A673 (cell line): Measurements from ENCODE around the gene CLDN24. TPM values are rescaled to one million over a fixed set of nuclear protein-coding genes. Genes with fewer than 3 reads are reported as not detected.
A peak's percentile ranks its signal among the peaks of the same experiment; 100 is the strongest.
"Not testable (repeated sequence)": the region's sequence is repeated elsewhere in the genome, so short reads cannot be mapped to it uniquely, and the experiment has no call there.

Experiments used
- BruUV-seq: library from RNA; stranded (reverse); fragments of 400-500 nt; replicated peaks from 2 replicates; lab custom pipeline; 2021; lab: Mats Ljungman, UMichigan
- CTCF ChIA-PET: fragments of 300-600 bp; sonication (Branson Sonifier 250); formaldehyde crosslinking; loops from one replicate; lab custom pipeline; 2022; ENCODE audit warnings: antibody characterized with exemption; lab: Charles Lee
- POLR2A ChIA-PET: fragments of 300-600 bp; sonication (Branson Sonifier 250); formaldehyde crosslinking; loops from one replicate; lab custom pipeline; 2022; ENCODE audit warnings: antibody characterized with exemption; ENCODE audit not compliant: low non-redundant PET; lab: Charles Lee
- DNase-seq: peaks from one replicate; pipeline ENCODE4 v3.0.0-alpha.2; 2015; ENCODE audit warnings: low spot score
- H3K27ac ChIP-seq: fragments of 200-600 bp; sonication (generic); 2 replicates; pipeline ENCODE4 v1.5.1; 2016; ENCODE audit warnings: mixed run types, low read depth, mild to moderate bottlenecking, mixed read lengths, antibody characterized with exemption, low read length; ENCODE audit not compliant: poor library complexity, severe bottlenecking
- H3K27me3 ChIP-seq: fragments of 200-600 bp; sonication (generic); replicated peaks from 2 replicates; pipeline ENCODE4 v1.6.1; 2017; ENCODE audit warnings: mixed run types, low read depth, mild to moderate bottlenecking, mixed read lengths, antibody characterized with exemption, low read length; ENCODE audit not compliant: insufficient read depth, poor library complexity
- H3K36me3 ChIP-seq: fragments of 200-600 bp; sonication (generic); 2 replicates; pipeline ENCODE4 v1.6.1; 2016; ENCODE audit warnings: mixed run types, mild to moderate bottlenecking, mixed read lengths, antibody characterized with exemption, low read length; ENCODE audit not compliant: insufficient read depth, poor library complexity, severe bottlenecking
- H3K4me1 ChIP-seq: fragments of 200-600 bp; sonication (generic); 2 replicates; pipeline ENCODE4 v1.6.1; 2017; ENCODE audit warnings: mixed run types, mild to moderate bottlenecking, mixed read lengths, antibody characterized with exemption, low read length; ENCODE audit not compliant: insufficient read depth, poor library complexity, severe bottlenecking
- H3K4me3 ChIP-seq: fragments of 200-600 bp; sonication (generic); 2 replicates; pipeline ENCODE4 v1.5.1; 2016; ENCODE audit warnings: low read depth, mixed run types, mild to moderate bottlenecking, mixed read lengths, low read length; ENCODE audit not compliant: poor library complexity, severe bottlenecking
- H3K9me3 ChIP-seq: fragments of 200-600 bp; sonication (generic); 2 replicates; pipeline ENCODE4 v1.6.1; 2016; ENCODE audit warnings: mixed run types, low read depth, mild to moderate bottlenecking, mixed read lengths, antibody characterized with exemption, low read length; ENCODE audit not compliant: poor library complexity, severe bottlenecking
- CTCF ChIP-seq: fragments of 300-800, 200-600 bp; sonication (generic); conservative IDR thresholded peaks from 2 replicates; pipeline ENCODE4 v1.5.1; 2017; ENCODE audit warnings: low read depth, mild to moderate bottlenecking, antibody characterized with exemption, low read length, moderate library complexity, mixed read lengths
- EZH2 ChIP-seq: fragments of 200-600 bp; sonication (generic); IDR thresholded peaks from 2 replicates; pipeline ENCODE4 v1.6.1; 2017; ENCODE audit warnings: borderline replicate concordance, low read depth, mild to moderate bottlenecking, mixed read lengths, antibody characterized with exemption, low read length; ENCODE audit not compliant: poor library complexity, severe bottlenecking
- intact Hi-C: fragments of 100-400 bp; cut with micrococcal nuclease; formaldehyde crosslinking; loops from one replicate; pipeline ENCODE4 v1.10.0; 2022; ENCODE audit not compliant: unreplicated experiment
- total RNA-seq: library from RNA; stranded (reverse); gene quantifications from 2 replicates; pipeline ENCODE4 v1.2.3, GENCODE V29; 2021

The CLDN24 gene
- total RNA-seq, 1 experiment from 2014 or later, result not detected

GRCh38 chr4:183326853-183327252, 4.6 kb upstream of the CLDN24 start:
- Histone ChIP-seq H3K27ac (no peak overlapping the region), H3K9me3 (peaks cover 4% of the 10 kb centered on the region), H3K36me3 (no peaks in the 10 kb centered on the region), H3K4me1 (no peaks in the 10 kb centered on the region), H3K27me3 (no peaks in the 10 kb centered on the region), H3K4me3 (no peak overlapping the region)
- ChIA-PET CTCF (no interaction called here), POLR2A (no interaction called here)
- peak; percentile 56 for DNase-seq
- TF ChIP-seq EZH2 (no peak), CTCF (no peak)
- no TSS peak for BruUV-seq
- intact Hi-C loops, result no loop called here

- H3K4me3 ChIP-seq, H3K27me3 ChIP-seq, H3K36me3 ChIP-seq, intact Hi-C loops, H3K4me1 ChIP-seq, H3K9me3 ChIP-seq, H3K27ac ChIP-seq, POLR2A ChIA-PET, DNase-seq, CTCF ChIA-PET, BruUV-seq: not testable (repeated sequence)
These were observed 4.2 kb upstream of the CLDN24 start for GRCh38 chr4:183326387-183326786.

- H3K27me3 ChIP-seq, result no peaks in the 10 kb centered on the region
- TF ChIP-seq EZH2 (no peak), CTCF (no peak)
- no peaks in the 10 kb centered on the region for H3K4me1 ChIP-seq
- no peak for DNase-seq
- POLR2A ChIA-PET, result no interaction called here
- no TSS peak for BruUV-seq
- H3K4me3 ChIP-seq, result no peak overlapping the region
- no peak overlapping the region for H3K27ac ChIP-seq
- no peaks in the 10 kb centered on the region for H3K36me3 ChIP-seq
- intact Hi-C loops, result no loop called here
- peaks cover 4% of the 10 kb centered on the region for H3K9me3 ChIP-seq
- CTCF ChIA-PET, result no interaction called here
These were observed 2.4 kb upstream of the CLDN24 start for GRCh38 chr4:183324619-183325018.

GRCh38 chr4:183324056-183324455, 1.8 kb upstream of the CLDN24 start:
- H3K36me3 ChIP-seq, intact Hi-C loops, BruUV-seq, H3K27ac ChIP-seq, POLR2A ChIA-PET, H3K9me3 ChIP-seq, H3K4me3 ChIP-seq, DNase-seq, H3K4me1 ChIP-seq, CTCF ChIA-PET, H3K27me3 ChIP-seq: not testable (repeated sequence)
